Epithelial cell of proximal tubule (primary cell): Measurements from ENCODE around the gene OR2A5. TPM values are rescaled to one million over a fixed set of nuclear protein-coding genes. Genes with fewer than 3 reads are reported as not detected.

Experiments used
- DNase-seq: peaks from one replicate; pipeline ENCODE4 v3.0.0-alpha.2; 2011; ENCODE audit warnings: low read depth
- H3K4me3 ChIP-seq: 2 replicates; pipeline ENCODE4 v1.5.1; 2011; ENCODE audit warnings: low read depth, mild to moderate bottlenecking, low read length
- total RNA-seq: library from RNA; depleted of rRNA; stranded (reverse); fragments of >200 nt; gene quantifications from 2 replicates; pipeline ENCODE4 v1.2.3, GENCODE V29; 2015
- TF ChIP-seq, protein P1 (sequence below): conservative IDR thresholded peaks from 2 replicates; pipeline ENCODE4 v1.5.1; 2012; ENCODE audit warnings: low read depth, mild to moderate bottlenecking, low read length

OR2A5 gene
- total RNA-seq, 1 donor from 2014 or later: not detected

DNA sequence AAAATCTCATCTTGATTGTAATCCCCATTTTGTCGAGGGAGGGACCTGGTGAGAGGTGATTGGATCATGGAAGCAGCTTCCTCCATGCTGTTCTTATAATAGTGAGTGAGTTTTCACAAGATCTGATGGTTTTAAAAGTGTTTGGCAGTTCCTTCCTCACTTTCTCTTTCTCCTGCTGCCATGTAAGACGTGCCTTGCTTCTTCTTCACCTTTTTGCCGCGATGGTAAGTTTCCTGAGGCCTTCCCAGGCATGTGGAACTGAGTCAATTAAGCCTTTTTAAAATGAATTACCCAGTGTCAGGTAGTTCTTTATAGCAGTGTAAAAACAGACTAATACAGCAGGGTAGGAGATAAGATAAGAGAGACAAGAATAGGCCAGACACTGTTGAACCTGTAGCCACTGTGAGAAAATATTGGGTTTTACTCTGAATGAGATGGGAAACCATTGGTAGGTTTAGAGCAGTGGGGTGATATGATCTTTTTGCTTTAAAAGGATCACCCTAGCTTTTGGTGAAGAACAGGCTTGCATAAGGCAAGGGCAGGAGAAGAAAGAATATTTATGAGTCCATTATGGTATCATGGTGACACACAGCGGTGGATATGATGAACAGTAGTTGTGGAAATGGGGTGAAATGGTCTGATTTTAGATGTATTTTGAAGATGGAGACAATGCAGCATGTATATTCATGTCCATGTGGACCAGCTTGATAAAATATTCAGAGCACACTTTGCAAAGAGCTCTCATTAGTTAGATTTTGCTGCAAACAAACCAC, 37.1 kb upstream of the OR2A5 start:
- H3K4me3 ChIP-seq: no peak overlapping the region
- TF ChIP-seq, protein P1, sequence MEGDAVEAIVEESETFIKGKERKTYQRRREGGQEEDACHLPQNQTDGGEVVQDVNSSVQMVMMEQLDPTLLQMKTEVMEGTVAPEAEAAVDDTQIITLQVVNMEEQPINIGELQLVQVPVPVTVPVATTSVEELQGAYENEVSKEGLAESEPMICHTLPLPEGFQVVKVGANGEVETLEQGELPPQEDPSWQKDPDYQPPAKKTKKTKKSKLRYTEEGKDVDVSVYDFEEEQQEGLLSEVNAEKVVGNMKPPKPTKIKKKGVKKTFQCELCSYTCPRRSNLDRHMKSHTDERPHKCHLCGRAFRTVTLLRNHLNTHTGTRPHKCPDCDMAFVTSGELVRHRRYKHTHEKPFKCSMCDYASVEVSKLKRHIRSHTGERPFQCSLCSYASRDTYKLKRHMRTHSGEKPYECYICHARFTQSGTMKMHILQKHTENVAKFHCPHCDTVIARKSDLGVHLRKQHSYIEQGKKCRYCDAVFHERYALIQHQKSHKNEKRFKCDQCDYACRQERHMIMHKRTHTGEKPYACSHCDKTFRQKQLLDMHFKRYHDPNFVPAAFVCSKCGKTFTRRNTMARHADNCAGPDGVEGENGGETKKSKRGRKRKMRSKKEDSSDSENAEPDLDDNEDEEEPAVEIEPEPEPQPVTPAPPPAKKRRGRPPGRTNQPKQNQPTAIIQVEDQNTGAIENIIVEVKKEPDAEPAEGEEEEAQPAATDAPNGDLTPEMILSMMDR: no peak

DNA sequence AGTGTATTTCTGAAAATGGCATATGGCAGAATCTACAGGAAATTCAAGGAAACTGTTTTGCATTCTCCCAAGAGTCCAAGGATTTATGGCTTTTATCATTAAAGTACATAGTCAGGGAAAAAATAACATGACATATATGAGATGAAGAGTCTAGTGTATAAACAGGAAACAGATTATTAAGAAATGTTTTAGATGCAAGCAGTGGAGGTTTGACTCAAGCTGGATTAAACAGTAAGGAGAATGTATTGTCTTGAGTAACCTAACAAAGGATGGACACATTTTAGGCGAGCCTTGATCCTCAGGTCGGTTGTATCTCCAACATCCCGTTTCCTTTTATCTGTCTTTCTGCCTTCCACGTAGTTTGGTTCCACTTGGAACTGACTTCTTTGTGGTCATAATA, 30.7 kb upstream of the OR2A5 start:
- DNase-seq: no peak
- no peak overlapping the region for H3K4me3 ChIP-seq

More for the DNA sequence above, 37.1 kb upstream of the OR2A5 start:
- DNase-seq: no peak

DNA sequence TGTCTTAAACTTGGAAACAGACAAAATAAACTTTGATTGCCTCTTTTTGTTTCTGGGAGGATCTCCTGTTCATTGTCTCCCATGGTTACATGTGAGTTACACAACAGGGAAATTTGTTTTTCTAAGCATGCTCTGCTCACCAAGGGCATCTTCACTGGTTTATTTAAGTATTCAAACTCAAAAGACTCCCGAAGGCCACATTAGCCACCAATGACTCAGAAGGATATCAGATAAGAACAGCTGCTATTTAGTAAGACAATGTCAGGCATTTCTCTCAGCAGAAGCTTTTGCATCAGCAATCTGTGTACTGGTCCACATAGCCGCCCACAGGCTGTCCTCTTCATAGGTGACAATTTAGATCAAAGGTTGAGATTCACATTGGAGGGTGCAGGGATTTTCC, 29.3 kb upstream of the OR2A5 start:
- no peak for DNase-seq
- TF ChIP-seq, protein P1: no peak
- no peak overlapping the region for H3K4me3 ChIP-seq

More for the DNA sequence above, 30.7 kb upstream of the OR2A5 start:
- TF ChIP-seq, protein P1: no peak

GRCh38 chr7:144020340-144020739, 28.4 kb upstream of the OR2A5 start:
- H3K4me3 ChIP-seq: no peak overlapping the region
- DNase-seq: no peak
- TF ChIP-seq, protein P1: no peak

DNA sequence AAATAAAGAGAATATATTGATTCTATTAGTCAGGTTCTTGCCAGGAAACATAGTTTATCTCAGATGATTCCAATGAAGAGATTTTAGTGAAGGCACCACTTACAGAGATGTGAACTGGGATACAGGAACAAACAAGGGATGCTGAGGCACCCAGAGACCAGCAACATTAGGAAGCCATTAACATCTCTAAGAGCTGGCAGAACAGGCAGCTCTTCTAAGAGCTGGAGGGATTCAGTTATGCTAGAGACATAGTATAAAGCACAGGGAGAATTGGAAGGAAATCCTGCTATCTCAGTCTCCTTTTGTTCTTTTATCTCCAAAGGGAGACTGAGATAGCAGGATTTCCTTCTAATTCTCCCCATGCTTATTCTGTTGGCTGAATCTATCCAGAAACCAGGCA, 26.6 kb upstream of the OR2A5 start:
- DNase-seq: no peak
- TF ChIP-seq, protein P1: no peak
- H3K4me3 ChIP-seq: no peak overlapping the region

GRCh38 chr7:144023171-144023827, 25.4 kb upstream of the OR2A5 start:
- TF ChIP-seq, protein P1: no peak
- DNase-seq: no peak
- H3K4me3 ChIP-seq: no peak overlapping the region
